Large intestine (tissue), 3 donors: ENCODE data around the gene NR5A2. TPM values are rescaled to one million over a fixed set of nuclear protein-coding genes. Genes with fewer than 3 reads are reported as not detected.

Source experiments
- DNase-seq, 2 donors: peaks; one replicate each; pipeline versions ENCODE4 v3.0.0 to v3.0.0-alpha.2; 2013
- H3K27ac ChIP-seq: one replicate; pipeline ENCODE4 v1.5.1; 2013; ENCODE audit warnings: low read length
- H3K27me3 ChIP-seq: 2 replicates; pipeline ENCODE4 v1.6.1; 2013; ENCODE audit warnings: low read length; ENCODE audit not compliant: control insufficient read depth, insufficient read depth
- H3K36me3 ChIP-seq: 2 replicates; pipeline ENCODE4 v1.6.1; 2013; ENCODE audit warnings: low read length; ENCODE audit not compliant: control insufficient read depth, insufficient read depth
- H3K4me1 ChIP-seq: one replicate; pipeline ENCODE4 v1.6.1; 2013; ENCODE audit warnings: low read length; ENCODE audit not compliant: control insufficient read depth, insufficient read depth
- H3K4me3 ChIP-seq: one replicate; pipeline ENCODE4 v1.5.1; 2013; ENCODE audit warnings: low read length
- H3K9me3 ChIP-seq: one replicate; pipeline ENCODE4 v1.6.1; 2013; ENCODE audit warnings: mild to moderate bottlenecking, low read depth, low read length, moderate library complexity; ENCODE audit not compliant: control insufficient read depth
- WGBS: methylation state at CpG from one replicate; pipeline ENCODE4 v1.1.5; 2013; ENCODE audit warnings: low lambda C conversion rate; ENCODE audit not compliant: insufficient coverage; 5-methylcytosine and 5-hydroxymethylcytosine counted together
- polyA plus RNA-seq: library from polyadenylated mRNA; unstranded; fragments of 120-200 nt; gene quantifications from one replicate; pipeline ENCODE4 v1.2.1, GENCODE V29; 2013

Gene NR5A2
- polyA plus RNA-seq, 1 donor = 36.5 TPM

DNA sequence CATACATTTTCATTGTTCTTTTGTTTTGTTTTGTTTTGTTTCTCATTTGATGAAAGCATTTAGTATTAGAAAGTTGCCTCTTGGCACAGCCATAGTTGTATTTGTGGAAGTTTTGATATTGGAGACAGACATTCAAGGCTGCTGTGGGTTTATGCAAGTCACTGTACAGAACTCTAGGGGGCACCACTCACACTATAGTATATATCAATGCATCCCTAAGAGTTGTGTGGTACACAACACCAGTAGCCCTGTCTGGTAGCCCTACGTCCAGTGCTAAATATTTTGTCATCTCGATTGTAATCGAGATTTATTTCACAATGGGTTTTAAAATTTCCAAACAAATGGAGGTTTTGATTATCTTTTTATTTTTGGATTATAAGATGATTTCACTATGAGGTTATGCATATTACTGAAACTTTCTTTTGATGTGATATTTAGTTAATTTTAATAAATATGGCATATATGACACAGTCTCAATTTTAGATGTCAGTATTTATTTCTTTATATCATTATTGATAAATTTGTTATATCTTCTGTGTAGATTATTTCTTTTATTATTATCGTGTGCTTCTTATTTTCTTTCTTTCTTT, 112.2 kb downstream of the NR5A2 start:
- Histone ChIP-seq H3K4me1 (no peaks in the 10 kb centered on the region), H3K36me3 (peaks cover 12% of the 10 kb centered on the region), H3K4me3 (no peak overlapping the region), H3K27me3 (no peaks in the 10 kb centered on the region), H3K9me3 (no peaks in the 10 kb centered on the region), H3K27ac (no peak overlapping the region)
- WGBS = 100% methylated on average over 1 of the region's 4 CpGs
- peak in 1 of 2 donors; percentile 21 for DNase-seq

DNA sequence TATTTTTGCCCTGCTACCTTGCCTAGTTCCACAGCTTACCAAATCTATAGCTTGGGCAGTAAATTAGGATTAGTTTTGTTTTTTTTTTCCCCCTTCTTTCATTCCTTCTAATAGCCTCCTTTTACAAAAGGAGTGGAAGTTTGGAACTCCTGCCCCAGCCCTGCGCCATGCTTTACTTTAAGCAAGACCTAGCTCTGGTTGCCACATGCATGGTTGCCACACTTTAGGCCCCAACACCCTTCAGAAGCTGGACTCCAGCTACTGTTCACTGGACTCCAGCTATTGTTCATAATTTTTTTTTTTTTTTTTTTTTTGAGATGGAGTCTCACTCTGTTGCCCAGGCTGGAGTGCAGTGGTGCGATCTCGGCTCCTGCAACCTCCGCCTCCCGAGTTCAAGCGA, 115.8 kb downstream of the NR5A2 start:
- 100% methylated on average over 1 of the region's 6 CpGs for WGBS

DNA sequence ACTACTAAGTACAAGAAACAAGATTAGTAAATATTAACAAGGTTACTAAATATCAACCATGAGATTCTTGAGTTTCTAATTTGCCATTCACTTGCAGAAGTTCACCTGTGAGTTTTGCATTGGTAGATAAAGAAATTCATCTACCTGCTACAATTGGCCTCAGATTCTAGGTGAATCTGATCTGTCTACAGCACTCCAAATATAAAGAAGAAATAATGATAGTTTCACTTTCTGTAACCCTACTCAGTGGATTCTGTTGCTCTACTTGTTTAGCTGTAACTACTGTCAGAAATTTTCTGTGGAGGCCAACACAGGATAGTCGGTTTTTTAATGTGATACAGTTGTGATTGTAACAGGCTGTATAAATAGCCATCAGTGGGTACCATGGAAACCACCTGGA, 118.6 kb downstream of the NR5A2 start:
- Histone ChIP-seq H3K27ac (no peak overlapping the region), H3K36me3 (peaks cover 27% of the 10 kb centered on the region), H3K9me3 (peaks cover 10% of the 10 kb centered on the region), H3K4me3 (no peak overlapping the region), H3K27me3 (no peaks in the 10 kb centered on the region), H3K4me1 (no peaks in the 10 kb centered on the region)
- no peak for DNase-seq
- WGBS = no CpG with 5 or more reads among the region's 1 CpG

More for the DNA sequence above, 115.8 kb downstream of the NR5A2 start:
- H3K4me1 ChIP-seq = no peaks in the 10 kb centered on the region
- no peak for DNase-seq
- peaks cover 24% of the 10 kb centered on the region for H3K36me3 ChIP-seq
- H3K9me3 ChIP-seq = peaks cover 10% of the 10 kb centered on the region
- no peaks in the 10 kb centered on the region for H3K27me3 ChIP-seq
- no peak overlapping the region for H3K4me3 ChIP-seq
- no peak overlapping the region for H3K27ac ChIP-seq

- WGBS = no CpG with 5 or more reads among the region's 13 CpGs
- Histone ChIP-seq H3K27ac (no peak overlapping the region), H3K9me3 (peaks cover 10% of the 10 kb centered on the region), H3K27me3 (no peaks in the 10 kb centered on the region), H3K36me3 (peaks cover 27% of the 10 kb centered on the region), H3K4me3 (no peak overlapping the region), H3K4me1 (no peaks in the 10 kb centered on the region)
- DNase-seq = no peak
These were observed 119.6 kb downstream of the NR5A2 start for GRCh38 chr1:200147094-200147493.

GRCh38 chr1:200147742-200148141, 120.2 kb downstream of the NR5A2 start:
- Histone ChIP-seq H3K27me3 (no peaks in the 10 kb centered on the region), H3K9me3 (peaks cover 10% of the 10 kb centered on the region)
- no CpG with 5 or more reads among the region's 40 CpGs for WGBS

DNA sequence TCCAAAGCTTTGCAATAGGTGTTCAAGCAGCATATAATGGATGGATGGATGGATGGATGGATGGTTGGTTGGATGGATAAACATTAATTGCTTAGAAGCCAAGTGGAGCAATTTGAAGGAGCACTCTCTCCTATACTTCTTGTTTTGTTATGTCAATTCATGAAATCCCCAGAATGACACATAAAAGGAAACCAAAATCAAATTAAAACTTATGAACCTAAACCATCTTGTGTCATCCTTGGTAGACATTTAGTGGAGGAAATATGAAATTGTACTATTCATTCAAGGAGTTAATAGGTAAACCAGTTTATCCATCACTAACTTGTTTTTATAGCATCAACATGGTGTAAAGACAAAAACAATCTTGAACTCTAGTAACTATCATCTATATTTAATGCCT, 122.5 kb downstream of the NR5A2 start:
- DNase-seq = no peak
- Histone ChIP-seq H3K36me3 (peaks cover 26% of the 10 kb centered on the region), H3K4me1 (peaks cover 3% of the 10 kb centered on the region), H3K27ac (no peak overlapping the region), H3K4me3 (no peak overlapping the region), H3K9me3 (peaks cover 10% of the 10 kb centered on the region), H3K27me3 (no peaks in the 10 kb centered on the region)

More at GRCh38 chr1:200147742-200148141, 120.2 kb downstream of the NR5A2 start:
- Histone ChIP-seq H3K4me3 (no peak overlapping the region), H3K4me1 (no peaks in the 10 kb centered on the region), H3K36me3 (peaks cover 27% of the 10 kb centered on the region), H3K27ac (no peak overlapping the region)
- DNase-seq = no peak

DNA sequence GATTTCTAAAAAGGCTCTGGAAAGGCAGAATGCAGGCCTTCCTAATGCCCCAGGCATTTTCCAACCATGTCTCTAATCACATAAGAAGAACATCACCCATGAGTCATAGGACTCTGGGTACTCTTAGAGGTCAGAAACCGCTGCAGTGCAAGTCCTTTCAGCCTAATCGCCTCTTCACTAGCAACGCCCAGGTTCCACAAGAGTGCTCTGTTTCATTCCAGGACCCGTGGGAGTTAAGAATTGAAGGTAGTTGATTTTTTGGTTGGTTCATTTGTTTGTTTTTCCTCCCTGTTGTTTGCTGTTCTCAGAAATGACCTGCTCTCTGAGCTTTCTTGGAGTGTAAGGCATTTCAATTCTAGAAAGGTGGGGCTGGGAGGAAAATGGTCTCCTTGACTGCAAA, 123.2 kb downstream of the NR5A2 start:
- Histone ChIP-seq H3K4me3 (no peak overlapping the region), H3K27me3 (no peaks in the 10 kb centered on the region), H3K4me1 (peaks cover 3% of the 10 kb centered on the region), H3K9me3 (peaks cover 10% of the 10 kb centered on the region), H3K36me3 (peaks cover 24% of the 10 kb centered on the region), H3K27ac (no peak overlapping the region)
- peak; percentile 22 to 56 for DNase-seq
- no CpG with 5 or more reads among the region's 4 CpGs for WGBS

DNA sequence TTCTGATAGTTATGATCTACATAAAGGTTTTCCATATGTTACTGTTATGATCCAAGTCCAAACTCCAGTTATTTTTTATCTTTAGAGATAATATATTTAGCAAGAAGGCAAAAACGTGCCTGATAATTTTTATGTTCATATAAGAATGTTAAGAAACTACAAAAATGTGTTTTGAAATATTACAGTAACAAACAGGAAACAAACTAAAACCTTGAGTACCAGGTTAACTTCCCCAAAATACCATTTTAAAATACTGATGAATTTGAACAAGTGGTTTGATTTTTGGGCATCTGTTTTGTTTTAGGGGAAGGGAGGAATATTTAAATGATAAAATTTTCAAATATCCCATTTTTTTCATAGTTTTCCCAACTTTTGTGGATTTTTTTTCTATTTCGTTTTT, 124.8 kb downstream of the NR5A2 start:
- no peak for DNase-seq
- Histone ChIP-seq H3K9me3 (peaks cover 7% of the 10 kb centered on the region), H3K27ac (no peak overlapping the region), H3K4me3 (no peak overlapping the region), H3K36me3 (peaks cover 22% of the 10 kb centered on the region), H3K27me3 (no peaks in the 10 kb centered on the region), H3K4me1 (peaks cover 3% of the 10 kb centered on the region)
- WGBS = 0% methylated on average over 1 of the region's 2 CpGs

DNA sequence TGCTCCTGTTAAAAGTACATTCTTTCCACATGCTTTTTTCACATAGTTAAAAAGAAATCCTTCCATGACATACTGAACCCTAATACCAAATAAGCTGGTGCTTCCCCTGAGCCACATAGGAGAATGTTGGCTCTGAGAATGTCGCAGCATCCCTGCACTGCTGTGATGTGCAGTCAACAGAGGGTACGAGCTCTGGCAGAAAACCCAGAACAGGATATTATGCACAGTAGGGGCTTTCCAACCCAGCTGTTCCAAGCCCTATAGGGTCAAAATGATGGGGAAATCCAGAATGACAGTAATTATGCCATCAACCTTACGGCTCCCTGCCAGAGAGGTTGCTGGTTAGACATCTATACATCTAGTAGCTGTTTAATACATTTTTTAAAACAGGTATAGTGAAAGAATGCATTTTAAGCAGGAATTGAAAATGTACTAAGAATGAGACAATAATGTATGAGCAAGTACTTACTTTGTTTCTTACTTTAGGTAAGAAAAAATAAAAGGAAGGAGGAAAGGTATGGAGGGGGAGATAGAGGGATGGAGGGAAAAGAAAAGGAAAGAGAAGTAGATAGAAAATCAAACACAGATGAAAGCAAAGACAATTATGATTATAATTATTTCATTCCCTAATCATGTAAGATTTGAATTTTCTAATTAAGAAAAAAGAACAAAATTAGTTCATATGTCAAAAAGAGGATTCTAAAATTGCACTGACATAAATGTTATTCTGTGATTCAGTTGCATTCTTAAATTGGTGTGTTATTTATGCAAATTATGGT, 126.0 kb downstream of the NR5A2 start:
- peaks cover 12% of the 10 kb centered on the region for H3K36me3 ChIP-seq
- DNase-seq = no peak
- no peaks in the 10 kb centered on the region for H3K27me3 ChIP-seq
- WGBS = no CpG with 5 or more reads among the region's 3 CpGs
- no peak overlapping the region for H3K4me3 ChIP-seq
- no peaks in the 10 kb centered on the region for H3K9me3 ChIP-seq
- peaks cover 3% of the 10 kb centered on the region for H3K4me1 ChIP-seq
- H3K27ac ChIP-seq = no peak overlapping the region

DNA sequence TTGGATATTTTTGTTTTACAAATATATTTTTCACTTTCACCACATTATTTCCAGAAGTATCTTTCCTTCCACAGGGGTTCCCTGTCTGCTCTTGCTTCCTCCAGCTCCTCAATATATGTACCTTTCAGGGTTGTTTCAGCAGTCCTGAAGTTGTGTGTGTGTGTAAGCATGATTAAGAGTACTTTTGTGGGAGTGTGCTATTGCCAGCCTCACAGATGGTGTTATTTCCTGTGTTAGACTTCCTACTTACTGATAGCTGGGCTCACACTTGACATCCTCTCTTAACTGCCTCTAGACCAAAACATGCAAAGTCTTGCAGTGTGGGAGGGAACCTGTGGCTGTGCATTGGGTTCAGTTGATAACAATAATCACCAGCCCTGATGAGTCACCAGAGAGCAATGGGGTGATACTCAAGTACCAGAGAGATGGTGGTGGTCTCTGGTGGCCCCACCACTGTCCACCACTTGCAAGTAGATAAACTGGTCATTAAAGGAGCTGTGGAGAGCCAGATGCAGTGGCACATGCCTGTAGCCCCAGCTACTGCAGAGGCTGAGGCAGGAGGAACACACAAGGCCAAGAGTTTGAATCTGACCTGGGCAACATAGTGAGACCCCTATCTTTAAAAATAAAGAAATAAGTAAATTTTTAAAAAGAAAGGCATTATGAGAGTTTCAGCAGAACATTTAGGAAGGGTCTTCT, 126.7 kb downstream of the NR5A2 start:
- Histone ChIP-seq H3K27me3 (no peaks in the 10 kb centered on the region), H3K9me3 (no peaks in the 10 kb centered on the region), H3K27ac (no peak overlapping the region), H3K36me3 (peaks cover 14% of the 10 kb centered on the region), H3K4me3 (no peak overlapping the region), H3K4me1 (peaks cover 3% of the 10 kb centered on the region)
- peak; percentile 26 to 62 for DNase-seq
